ENCODE measurements around the gene CASS4. TPM values are rescaled to one million over a fixed set of nuclear protein-coding genes. Genes with fewer than 3 reads are reported as not detected.

CASS4 gene
- total RNA-seq, 1 experiment from 2014 or later, result 0.13 TPM

DNA sequence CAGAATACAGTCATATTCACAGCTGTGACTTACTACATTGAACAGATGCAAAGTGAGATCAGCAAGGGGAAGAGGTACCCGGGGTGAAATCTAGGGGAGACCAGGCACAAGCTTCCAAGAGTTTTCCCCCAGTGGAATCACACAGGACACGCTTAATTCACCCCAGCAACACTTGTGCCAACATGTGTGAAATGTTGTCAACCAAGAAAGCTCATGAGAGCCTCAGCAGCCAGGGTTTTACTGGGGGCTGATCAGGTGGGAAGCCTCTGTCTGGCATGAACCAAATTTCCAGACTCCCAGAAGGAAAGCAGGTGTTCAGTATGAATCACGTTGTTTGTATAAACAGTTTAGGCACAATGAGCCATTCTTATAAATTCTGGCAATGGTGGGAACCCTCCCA, 49.5 kb downstream of the CASS4 start:
- H3K4me1 Mint-ChIP-seq, result no peaks in the 10 kb centered on the region
- no peaks in the 10 kb centered on the region for H3K36me3 Mint-ChIP-seq
- no peak for TF ChIP-seq ZNF121 (CRISPR knock-in tag; IDR thresholded peaks at IDR 0.05)
- no peak for TF ChIP-seq OVOL2 (CRISPR knock-in tag; IDR thresholded peaks at IDR 0.05; ENCODE audit: borderline replicate concordance)
- TF ChIP-seq RELA (CRISPR knock-in tag; IDR thresholded peaks at IDR 0.05; ENCODE audit: borderline replicate concordance), result no peak
- no peak for TF ChIP-seq PRRX2 (CRISPR knock-in tag; IDR thresholded peaks at IDR 0.05)
- TF ChIP-seq, protein P1, sequence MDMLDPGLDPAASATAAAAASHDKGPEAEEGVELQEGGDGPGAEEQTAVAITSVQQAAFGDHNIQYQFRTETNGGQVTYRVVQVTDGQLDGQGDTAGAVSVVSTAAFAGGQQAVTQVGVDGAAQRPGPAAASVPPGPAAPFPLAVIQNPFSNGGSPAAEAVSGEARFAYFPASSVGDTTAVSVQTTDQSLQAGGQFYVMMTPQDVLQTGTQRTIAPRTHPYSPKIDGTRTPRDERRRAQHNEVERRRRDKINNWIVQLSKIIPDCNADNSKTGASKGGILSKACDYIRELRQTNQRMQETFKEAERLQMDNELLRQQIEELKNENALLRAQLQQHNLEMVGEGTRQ (CRISPR knock-in tag; IDR thresholded peaks at IDR 0.05), result no peak
- TF ChIP-seq ZNF671 (CRISPR knock-in tag; IDR thresholded peaks at IDR 0.05), result no peak
- TF ChIP-seq NR1H2 (CRISPR knock-in tag; IDR thresholded peaks at IDR 0.05), result no peak
- no peak for TF ChIP-seq EMX1 (CRISPR knock-in tag; IDR thresholded peaks at IDR 0.05)
- no peak for TF ChIP-seq ZNF232 (CRISPR knock-in tag; IDR thresholded peaks at IDR 0.05)
- ATAC-seq, result no peak
- POLR2A ChIA-PET, result no interaction called here
- H3K27me3 Mint-ChIP-seq (ENCODE audit: low read depth), result peaks cover 8% of the 10 kb centered on the region
- no peak overlapping the region for H3K4me3 Mint-ChIP-seq
- no peak overlapping the region for H3K27ac Mint-ChIP-seq
- CTCF ChIA-PET, result no interaction called here
- no peaks in the 10 kb centered on the region for H3K9me3 Mint-ChIP-seq
- DNase-seq (ENCODE audit: low spot score), result no peak

DNA sequence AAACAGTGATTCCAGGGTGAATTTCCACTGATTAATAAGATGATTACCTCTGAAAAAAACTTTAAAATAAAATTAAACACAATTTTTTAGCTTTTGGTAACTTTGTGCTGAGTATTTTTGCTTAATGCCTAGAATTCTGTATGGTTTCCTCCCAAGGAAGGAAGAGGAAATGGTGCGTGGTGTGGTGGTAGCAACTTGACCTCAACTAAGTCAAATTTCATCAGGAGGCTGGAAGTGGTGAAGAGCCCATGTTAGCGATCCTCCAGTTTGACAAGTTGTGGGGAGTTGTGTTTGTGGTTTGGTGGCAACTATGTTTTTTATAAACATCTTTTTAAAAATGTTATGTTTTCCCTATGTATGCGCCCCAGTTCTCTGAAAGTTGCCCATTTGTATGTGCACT, 51.4 kb downstream of the CASS4 start:
- POLR2A ChIA-PET, result no interaction called here
- H3K27ac Mint-ChIP-seq, result no peak overlapping the region
- H3K36me3 Mint-ChIP-seq, result no peaks in the 10 kb centered on the region
- no peaks in the 10 kb centered on the region for H3K9me3 Mint-ChIP-seq
- no peak for ATAC-seq
- no peak for DNase-seq (ENCODE audit: low spot score)
- no peak overlapping the region for H3K4me3 Mint-ChIP-seq
- no peaks in the 10 kb centered on the region for H3K4me1 Mint-ChIP-seq
- CTCF ChIA-PET, result no interaction called here
- peaks cover 10% of the 10 kb centered on the region for H3K27me3 Mint-ChIP-seq (ENCODE audit: low read depth)
- TF ChIP-seq, protein P2, sequence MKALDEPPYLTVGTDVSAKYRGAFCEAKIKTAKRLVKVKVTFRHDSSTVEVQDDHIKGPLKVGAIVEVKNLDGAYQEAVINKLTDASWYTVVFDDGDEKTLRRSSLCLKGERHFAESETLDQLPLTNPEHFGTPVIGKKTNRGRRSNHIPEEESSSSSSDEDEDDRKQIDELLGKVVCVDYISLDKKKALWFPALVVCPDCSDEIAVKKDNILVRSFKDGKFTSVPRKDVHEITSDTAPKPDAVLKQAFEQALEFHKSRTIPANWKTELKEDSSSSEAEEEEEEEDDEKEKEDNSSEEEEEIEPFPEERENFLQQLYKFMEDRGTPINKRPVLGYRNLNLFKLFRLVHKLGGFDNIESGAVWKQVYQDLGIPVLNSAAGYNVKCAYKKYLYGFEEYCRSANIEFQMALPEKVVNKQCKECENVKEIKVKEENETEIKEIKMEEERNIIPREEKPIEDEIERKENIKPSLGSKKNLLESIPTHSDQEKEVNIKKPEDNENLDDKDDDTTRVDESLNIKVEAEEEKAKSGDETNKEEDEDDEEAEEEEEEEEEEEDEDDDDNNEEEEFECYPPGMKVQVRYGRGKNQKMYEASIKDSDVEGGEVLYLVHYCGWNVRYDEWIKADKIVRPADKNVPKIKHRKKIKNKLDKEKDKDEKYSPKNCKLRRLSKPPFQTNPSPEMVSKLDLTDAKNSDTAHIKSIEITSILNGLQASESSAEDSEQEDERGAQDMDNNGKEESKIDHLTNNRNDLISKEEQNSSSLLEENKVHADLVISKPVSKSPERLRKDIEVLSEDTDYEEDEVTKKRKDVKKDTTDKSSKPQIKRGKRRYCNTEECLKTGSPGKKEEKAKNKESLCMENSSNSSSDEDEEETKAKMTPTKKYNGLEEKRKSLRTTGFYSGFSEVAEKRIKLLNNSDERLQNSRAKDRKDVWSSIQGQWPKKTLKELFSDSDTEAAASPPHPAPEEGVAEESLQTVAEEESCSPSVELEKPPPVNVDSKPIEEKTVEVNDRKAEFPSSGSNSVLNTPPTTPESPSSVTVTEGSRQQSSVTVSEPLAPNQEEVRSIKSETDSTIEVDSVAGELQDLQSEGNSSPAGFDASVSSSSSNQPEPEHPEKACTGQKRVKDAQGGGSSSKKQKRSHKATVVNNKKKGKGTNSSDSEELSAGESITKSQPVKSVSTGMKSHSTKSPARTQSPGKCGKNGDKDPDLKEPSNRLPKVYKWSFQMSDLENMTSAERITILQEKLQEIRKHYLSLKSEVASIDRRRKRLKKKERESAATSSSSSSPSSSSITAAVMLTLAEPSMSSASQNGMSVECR (CRISPR knock-in tag; IDR thresholded peaks at IDR 0.05; ENCODE audit: borderline replicate concordance), result no peak
- TF ChIP-seq, protein P3, sequence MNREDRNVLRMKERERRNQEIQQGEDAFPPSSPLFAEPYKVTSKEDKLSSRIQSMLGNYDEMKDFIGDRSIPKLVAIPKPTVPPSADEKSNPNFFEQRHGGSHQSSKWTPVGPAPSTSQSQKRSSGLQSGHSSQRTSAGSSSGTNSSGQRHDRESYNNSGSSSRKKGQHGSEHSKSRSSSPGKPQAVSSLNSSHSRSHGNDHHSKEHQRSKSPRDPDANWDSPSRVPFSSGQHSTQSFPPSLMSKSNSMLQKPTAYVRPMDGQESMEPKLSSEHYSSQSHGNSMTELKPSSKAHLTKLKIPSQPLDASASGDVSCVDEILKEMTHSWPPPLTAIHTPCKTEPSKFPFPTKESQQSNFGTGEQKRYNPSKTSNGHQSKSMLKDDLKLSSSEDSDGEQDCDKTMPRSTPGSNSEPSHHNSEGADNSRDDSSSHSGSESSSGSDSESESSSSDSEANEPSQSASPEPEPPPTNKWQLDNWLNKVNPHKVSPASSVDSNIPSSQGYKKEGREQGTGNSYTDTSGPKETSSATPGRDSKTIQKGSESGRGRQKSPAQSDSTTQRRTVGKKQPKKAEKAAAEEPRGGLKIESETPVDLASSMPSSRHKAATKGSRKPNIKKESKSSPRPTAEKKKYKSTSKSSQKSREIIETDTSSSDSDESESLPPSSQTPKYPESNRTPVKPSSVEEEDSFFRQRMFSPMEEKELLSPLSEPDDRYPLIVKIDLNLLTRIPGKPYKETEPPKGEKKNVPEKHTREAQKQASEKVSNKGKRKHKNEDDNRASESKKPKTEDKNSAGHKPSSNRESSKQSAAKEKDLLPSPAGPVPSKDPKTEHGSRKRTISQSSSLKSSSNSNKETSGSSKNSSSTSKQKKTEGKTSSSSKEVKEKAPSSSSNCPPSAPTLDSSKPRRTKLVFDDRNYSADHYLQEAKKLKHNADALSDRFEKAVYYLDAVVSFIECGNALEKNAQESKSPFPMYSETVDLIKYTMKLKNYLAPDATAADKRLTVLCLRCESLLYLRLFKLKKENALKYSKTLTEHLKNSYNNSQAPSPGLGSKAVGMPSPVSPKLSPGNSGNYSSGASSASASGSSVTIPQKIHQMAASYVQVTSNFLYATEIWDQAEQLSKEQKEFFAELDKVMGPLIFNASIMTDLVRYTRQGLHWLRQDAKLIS (CRISPR knock-in tag; IDR thresholded peaks at IDR 0.05; ENCODE audit: borderline replicate concordance), result no peak
- TF ChIP-seq IRF2 (CRISPR knock-in tag; IDR thresholded peaks at IDR 0.05; ENCODE audit: borderline replicate concordance, low read depth), result no peak
- TF ChIP-seq SP1 (CRISPR knock-in tag; conservative IDR thresholded peaks at IDR 0.05), result no peak
- TF ChIP-seq OVOL2 (CRISPR knock-in tag; IDR thresholded peaks at IDR 0.05; ENCODE audit: borderline replicate concordance), result no peak
- TF ChIP-seq ZNF396 (CRISPR knock-in tag; IDR thresholded peaks at IDR 0.05; ENCODE audit: borderline replicate concordance), result no peak
- no peak for TF ChIP-seq MYBL2 (CRISPR knock-in tag; IDR thresholded peaks at IDR 0.05)
- TF ChIP-seq, protein P4, sequence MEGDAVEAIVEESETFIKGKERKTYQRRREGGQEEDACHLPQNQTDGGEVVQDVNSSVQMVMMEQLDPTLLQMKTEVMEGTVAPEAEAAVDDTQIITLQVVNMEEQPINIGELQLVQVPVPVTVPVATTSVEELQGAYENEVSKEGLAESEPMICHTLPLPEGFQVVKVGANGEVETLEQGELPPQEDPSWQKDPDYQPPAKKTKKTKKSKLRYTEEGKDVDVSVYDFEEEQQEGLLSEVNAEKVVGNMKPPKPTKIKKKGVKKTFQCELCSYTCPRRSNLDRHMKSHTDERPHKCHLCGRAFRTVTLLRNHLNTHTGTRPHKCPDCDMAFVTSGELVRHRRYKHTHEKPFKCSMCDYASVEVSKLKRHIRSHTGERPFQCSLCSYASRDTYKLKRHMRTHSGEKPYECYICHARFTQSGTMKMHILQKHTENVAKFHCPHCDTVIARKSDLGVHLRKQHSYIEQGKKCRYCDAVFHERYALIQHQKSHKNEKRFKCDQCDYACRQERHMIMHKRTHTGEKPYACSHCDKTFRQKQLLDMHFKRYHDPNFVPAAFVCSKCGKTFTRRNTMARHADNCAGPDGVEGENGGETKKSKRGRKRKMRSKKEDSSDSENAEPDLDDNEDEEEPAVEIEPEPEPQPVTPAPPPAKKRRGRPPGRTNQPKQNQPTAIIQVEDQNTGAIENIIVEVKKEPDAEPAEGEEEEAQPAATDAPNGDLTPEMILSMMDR (IDR thresholded peaks at IDR 0.05), result no peak
- TF ChIP-seq, protein P5, sequence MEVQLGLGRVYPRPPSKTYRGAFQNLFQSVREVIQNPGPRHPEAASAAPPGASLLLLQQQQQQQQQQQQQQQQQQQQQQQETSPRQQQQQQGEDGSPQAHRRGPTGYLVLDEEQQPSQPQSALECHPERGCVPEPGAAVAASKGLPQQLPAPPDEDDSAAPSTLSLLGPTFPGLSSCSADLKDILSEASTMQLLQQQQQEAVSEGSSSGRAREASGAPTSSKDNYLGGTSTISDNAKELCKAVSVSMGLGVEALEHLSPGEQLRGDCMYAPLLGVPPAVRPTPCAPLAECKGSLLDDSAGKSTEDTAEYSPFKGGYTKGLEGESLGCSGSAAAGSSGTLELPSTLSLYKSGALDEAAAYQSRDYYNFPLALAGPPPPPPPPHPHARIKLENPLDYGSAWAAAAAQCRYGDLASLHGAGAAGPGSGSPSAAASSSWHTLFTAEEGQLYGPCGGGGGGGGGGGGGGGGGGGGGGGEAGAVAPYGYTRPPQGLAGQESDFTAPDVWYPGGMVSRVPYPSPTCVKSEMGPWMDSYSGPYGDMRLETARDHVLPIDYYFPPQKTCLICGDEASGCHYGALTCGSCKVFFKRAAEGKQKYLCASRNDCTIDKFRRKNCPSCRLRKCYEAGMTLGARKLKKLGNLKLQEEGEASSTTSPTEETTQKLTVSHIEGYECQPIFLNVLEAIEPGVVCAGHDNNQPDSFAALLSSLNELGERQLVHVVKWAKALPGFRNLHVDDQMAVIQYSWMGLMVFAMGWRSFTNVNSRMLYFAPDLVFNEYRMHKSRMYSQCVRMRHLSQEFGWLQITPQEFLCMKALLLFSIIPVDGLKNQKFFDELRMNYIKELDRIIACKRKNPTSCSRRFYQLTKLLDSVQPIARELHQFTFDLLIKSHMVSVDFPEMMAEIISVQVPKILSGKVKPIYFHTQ (CRISPR knock-in tag; IDR thresholded peaks at IDR 0.05), result no peak
- TF ChIP-seq, protein P6, sequence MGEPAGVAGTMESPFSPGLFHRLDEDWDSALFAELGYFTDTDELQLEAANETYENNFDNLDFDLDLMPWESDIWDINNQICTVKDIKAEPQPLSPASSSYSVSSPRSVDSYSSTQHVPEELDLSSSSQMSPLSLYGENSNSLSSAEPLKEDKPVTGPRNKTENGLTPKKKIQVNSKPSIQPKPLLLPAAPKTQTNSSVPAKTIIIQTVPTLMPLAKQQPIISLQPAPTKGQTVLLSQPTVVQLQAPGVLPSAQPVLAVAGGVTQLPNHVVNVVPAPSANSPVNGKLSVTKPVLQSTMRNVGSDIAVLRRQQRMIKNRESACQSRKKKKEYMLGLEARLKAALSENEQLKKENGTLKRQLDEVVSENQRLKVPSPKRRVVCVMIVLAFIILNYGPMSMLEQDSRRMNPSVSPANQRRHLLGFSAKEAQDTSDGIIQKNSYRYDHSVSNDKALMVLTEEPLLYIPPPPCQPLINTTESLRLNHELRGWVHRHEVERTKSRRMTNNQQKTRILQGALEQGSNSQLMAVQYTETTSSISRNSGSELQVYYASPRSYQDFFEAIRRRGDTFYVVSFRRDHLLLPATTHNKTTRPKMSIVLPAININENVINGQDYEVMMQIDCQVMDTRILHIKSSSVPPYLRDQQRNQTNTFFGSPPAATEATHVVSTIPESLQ (CRISPR knock-in tag; IDR thresholded peaks at IDR 0.05), result no peak
- TF ChIP-seq NR1H2 (CRISPR knock-in tag; IDR thresholded peaks at IDR 0.05), result no peak
